Measurements from ENCODE around the gene VIT.

VIT gene

DNA sequence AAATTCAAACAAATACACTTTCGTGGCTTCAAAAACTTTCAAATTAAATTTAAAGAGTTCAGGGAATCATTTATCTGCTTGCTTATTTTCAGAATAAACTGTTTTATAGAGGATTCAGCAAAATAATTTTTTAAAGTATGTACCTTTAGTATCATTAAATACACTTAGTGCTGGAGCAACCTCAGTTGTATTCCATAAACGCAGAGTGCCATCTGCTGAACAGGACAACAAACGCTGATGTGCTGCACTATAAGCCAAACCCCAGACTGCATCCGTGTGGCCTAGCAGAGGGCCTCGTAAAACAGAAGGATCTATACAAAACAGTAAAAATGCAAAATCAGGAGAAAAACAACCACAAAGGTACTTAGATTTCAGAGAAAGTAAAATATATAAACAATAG is 161.2 kb downstream of the VIT start:
- no peak for DNase-seq (ENCODE audit: insufficient read length, low spot score)
- TF ChIP-seq, protein P1, sequence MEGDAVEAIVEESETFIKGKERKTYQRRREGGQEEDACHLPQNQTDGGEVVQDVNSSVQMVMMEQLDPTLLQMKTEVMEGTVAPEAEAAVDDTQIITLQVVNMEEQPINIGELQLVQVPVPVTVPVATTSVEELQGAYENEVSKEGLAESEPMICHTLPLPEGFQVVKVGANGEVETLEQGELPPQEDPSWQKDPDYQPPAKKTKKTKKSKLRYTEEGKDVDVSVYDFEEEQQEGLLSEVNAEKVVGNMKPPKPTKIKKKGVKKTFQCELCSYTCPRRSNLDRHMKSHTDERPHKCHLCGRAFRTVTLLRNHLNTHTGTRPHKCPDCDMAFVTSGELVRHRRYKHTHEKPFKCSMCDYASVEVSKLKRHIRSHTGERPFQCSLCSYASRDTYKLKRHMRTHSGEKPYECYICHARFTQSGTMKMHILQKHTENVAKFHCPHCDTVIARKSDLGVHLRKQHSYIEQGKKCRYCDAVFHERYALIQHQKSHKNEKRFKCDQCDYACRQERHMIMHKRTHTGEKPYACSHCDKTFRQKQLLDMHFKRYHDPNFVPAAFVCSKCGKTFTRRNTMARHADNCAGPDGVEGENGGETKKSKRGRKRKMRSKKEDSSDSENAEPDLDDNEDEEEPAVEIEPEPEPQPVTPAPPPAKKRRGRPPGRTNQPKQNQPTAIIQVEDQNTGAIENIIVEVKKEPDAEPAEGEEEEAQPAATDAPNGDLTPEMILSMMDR (IDR thresholded peaks at IDR 0.05; ENCODE audit: insufficient read depth, missing control alignments) = no peak
- no peak for FAIRE-seq

DNA sequence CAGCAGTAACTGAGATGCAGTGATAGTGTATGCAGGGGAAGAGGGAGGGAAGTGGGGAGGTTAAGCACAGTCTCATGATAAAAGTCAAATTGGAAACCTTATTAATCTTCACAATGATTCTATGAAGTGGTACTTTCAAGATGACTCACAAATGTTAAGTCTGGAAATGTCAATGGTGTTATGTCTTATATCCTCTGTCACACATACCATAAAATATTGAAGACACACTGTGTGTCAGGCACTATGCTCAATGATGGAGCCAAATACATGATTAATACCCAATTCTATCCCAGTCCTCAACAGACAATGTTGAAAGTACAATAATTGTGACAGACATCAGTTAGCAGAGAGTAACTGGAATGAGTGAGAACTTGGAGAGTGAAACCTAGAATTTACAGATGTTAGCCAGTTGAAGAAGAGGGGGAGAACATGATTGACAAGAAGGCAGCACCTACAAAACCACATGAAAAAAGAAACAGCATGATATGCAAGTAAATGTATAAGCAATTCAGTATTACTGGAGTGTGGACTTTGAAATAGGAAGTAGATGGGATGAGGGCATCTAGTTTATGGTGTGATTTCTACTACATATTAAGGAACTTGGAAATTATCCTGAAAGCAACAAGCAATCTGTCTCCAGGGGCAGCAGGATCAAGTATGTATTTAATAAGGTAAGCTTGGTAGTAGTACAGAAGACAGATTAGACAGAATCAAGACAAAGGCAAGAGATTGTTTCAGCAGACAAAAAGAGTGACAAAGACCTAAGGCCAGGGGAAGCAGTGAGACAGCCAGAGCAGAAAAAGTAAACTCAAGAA is 162.3 kb downstream of the VIT start:
- DNase-seq (ENCODE audit: insufficient read length, low spot score) = no peak
- no peak for FAIRE-seq
- TF ChIP-seq, protein P1 (IDR thresholded peaks at IDR 0.05; ENCODE audit: insufficient read depth, missing control alignments) = no peak

DNA sequence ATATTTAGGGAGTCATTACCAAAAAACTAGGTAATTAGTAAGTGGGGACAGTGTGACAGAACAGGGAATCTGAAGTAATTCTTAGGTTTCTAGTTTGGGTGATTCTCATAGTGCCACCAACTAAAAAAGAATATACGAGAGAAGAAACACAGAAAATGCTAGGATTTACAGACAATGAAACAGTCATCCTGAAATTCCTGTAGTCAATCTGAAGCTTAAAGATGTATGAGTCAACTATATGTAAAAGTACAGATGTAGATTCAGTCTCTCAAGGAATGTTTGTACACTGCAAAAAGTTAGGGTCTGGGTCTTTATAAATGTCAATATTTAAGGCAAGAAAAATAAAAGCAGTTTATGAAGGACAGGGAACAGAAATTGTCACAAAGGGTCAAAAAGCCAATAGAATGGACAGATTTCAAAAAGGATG is 162.9 kb downstream of the VIT start:
- FAIRE-seq (no peak), DNase-seq (ENCODE audit: insufficient read length, low spot score) (no peak)
- TF ChIP-seq, protein P1 (IDR thresholded peaks at IDR 0.05; ENCODE audit: insufficient read depth, missing control alignments) = no peak

DNA sequence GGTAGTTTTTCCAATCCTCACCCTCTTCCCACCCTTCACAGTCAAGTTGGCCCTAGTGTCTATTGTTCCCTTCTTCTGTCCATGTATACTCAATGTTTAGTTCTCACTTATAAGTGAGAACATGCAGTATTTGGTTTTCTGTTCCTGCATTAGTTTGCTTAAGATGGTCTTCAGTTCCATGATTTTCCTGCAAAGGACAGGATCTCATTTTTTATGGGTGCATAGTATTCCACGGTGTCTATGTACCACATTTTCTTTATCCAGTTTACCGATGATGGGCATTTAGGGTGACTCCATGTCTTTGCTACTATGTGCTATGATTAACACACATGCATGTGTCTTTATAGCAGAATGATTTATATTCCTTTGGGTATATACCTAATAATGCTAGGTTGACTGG is 165.4 kb downstream of the VIT start:
- FAIRE-seq = no peak
- TF ChIP-seq, protein P1 (IDR thresholded peaks at IDR 0.05; ENCODE audit: insufficient read depth, missing control alignments) = no peak
- no peak for DNase-seq (ENCODE audit: insufficient read length, low spot score)

All from D721Med (cell line).